GM19238 (cell line): ENCODE measurements around the gene MRE11.
"Not testable (repeated sequence)": the region's sequence is repeated elsewhere in the genome, so short reads cannot be mapped to it uniquely, and the experiment has no call there.

ENCODE experiments used
- DNase-seq: peaks from one replicate; pipeline ENCODE4 v3.0.0; 2011; ENCODE audit warnings: low spot score; ENCODE audit not compliant: insufficient read length

MRE11 gene

DNA sequence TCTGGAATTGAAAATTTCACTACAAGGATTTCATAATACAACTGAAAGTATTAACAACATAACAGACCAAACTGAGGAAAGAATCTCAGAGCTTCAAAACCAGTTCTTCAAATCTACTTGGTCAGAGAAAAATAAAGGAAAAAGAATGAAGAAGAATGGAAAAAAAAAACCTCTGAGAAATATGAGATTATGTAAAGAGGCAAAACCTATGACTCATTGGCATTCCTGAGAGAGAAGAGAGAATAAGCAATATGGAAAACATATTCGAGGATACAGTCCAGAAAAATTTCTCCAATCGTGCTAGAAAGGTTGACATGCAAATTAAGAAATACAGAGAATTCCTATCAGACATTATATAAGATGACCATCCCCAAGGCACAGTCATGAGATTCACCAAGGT, 69.0 kb downstream of the MRE11 start:
- no peak for DNase-seq

DNA sequence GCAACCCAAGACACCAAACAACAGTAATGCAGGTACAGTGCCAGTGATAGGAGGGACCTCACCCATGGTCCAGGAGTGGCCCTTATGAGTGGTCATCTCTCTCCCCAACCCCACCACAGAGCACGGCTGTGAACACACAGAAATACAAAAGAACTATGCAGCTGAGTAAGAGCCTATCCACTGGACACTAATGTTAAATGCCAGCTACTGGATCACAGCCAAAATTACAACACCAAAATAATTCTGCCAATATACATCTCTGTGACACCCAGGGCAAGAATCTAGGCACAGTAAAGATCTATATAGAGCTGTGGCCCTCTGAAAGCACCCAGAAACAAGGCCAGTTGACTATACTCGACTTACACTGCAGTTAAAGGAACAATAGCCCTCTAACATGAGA, 69.6 kb downstream of the MRE11 start:
- DNase-seq: no peak

DNA sequence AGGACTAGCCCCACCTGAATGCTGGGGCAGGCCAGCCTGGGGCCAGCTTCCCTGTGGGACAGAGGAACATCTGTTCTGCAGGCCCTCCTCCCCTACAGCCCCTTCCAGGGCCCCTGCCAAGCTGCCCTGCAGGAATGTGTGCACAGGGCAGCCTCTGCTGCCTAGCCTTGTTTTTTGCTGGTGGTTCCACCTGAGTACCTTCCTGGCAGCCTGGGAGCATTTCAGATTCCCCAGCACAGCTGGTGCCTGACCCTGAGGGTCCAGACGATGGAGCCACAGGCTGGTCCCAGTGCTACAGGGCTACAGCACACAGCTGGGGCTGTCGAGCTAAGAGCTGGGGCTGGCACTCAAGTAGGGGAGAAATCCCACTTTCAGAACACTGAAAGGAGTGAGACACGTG, 70.1 kb downstream of the MRE11 start:
- DNase-seq: no peak

DNA sequence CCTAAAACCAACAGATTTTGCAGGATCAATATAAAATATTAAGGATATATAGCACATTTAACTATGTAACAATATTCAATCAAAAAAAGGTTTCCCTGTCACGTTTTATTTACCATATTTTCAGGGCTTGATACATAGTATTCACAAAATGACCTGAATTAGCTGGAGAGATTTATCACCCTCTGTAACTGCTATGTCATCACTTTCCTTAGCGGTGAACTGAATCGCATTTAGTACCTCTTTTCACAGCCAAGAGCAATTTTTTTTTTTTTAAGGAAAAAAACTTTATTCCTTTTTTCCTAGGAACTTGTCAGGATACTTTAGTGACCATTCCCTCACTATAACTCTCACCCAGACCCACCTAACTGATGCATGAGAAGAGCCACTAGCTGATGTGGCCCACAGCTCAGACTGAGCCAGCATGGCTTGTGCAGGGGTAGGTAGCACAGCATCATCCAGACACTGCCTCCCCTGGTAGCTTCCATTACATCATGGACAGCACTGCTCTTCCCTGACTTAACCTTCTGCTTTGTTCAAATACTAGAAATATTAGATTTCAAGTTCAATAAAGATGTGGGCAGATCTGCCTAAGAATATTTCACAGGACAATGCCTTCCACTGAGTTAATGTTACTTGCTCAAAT, 75.4 kb downstream of the MRE11 start:
- DNase-seq: no peak

DNA sequence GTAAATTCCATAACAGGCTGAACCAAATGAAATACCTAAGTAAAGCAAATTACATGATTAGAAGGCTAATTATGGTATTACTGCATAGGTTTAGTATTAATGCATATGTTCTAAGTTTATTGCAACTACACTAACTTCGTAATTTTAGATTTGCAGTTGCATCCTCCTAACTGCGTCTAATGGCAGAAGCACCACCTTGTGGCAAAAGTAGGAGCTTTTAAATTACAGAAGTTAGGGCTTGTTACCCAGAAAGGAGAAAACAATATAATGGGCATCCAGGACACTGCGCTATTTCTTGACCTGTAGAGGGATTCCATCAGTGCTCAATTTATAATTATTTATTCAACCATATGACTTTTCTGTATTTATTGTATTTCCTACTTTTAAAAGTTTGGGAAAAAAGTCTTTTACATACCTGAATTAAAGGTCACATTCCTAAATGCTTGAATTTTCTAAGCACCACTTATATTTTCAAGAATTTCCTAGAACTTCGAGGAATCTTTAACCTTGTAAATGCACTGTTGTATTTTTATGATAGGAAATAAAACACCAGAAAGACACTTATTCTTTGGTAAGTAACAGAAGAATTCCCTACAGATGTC, 76.2 kb downstream of the MRE11 start:
- no peak for DNase-seq

DNA sequence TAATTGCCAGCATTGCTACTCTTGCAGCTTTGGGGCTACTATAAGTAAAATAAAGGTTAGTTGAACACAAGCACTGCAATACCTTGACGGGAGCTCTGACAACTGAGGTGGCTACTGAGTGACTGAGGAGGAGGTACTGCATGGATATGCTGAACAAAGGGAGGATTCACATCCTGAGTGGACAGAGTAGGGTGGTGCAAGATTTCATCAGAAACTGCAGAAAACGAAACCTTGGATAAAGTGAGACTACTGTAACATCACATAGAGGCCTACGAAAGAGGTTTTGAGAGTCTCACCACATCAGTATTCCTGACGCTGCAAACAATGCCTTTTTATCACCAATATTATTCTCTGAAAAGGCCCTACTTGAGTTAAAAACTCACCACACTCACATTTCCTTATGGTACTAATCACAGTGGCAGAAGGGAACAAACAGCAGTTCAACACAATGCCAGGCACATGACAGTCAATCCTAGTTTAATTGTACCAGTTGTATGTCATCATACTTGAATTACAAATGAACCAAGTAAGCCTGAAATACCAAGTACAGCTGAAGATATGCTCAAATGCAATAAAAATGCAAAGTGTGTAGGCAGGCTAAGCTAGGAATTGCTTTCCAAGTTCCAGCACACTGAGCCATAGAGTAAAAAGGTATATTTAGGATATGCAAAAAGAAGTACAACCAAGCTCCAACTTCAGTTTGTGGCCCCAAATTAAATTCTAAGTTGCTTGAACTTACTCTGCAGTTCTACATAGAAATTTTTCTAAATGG, 88.4 kb downstream of the MRE11 start:
- no peak for DNase-seq

DNA sequence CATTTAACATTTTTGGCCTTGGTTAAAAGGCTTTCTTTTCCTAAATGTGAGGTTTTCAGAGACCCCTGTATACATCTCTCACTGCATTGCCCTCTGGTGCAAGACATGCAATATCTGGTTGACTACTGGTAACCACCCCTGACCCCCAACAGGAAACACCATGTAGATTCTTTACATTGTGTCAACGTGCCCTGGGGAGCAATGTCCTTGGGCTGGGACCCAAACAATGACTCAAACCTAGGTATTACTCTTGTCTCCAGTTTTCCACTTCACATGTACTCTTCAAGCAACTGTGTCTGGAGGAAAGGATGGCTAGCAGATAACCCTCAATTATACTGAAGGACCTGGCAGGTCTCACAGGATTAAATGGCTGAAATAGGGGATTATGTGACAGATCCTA, 91.3 kb downstream of the MRE11 start:
- DNase-seq: no peak

DNA sequence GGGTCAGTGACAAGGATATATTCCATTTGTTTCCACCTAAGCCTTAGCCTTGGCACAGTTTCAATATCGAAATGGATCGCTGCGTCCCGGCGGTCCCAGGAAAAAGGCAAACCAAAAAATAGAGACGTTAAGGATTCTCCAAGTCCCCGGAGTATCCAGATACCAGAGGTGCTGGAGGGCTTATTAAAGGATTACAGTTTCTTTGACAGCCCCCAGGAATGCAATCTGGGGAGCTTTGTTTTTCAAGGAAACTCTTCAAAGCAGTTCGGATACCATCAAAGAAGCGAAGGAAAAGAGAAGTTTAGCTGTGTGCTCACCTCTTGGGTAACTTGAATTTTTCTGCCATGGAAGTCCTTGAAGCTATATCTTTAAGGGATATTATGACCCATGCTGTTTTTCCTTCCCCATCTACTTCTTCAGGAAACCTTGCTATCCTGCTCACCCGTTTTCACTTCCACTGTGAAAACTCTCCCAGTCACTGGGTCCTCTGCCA, 91.8 kb downstream of the MRE11 start:
- DNase-seq: no peak

DNA sequence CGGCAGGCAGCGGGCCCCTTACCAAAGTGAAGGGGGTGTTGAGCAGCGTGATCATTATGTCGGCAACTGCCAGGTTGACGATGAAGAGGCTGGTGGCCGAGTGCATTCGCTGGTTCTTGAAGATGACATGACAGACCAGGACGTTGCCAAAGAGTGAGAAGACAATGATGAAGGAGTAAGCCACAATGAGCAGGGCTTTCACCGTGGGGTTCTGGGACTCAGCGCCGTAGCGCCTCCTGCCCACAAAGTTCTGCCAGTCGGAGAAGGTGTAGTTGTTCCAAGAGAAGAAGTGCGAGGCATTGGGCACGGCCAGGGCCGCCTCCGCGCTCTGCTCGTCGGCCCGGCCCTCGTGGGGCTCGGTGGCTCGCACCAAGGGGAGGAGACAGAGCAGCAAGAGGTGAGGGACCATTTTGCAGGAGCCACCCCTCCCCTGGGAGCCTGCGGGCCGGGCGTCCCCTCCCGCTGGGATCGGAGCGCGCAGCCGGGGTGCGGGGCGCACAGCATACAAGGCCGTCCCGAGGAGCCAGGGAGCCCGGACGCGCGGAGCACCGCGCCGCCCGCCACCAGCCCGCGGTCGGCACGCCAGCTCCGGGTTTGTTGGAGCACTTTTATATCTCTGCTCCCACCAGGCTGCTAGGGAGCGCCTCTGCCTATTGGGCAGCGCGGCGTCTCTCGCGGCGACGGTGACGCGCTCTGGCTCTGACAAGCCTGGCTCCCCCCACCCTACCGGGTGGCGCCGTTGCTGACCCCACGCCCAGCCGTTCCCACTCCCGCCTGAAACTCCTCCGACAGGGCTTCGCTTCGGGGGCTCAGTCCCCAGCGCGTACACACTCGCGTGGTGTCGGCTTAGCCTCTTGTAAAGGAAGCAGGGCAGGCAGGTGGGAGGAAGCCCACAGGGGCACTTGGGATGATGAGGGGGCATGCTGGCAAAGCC, 92.5 kb downstream of the MRE11 start, which contains the start of gene GPR83:
TSS of gene GPR83 (minus strand) at position 581 of the 934 bp plus-strand sequence. CDS start at position 409, 172 bp downstream.
- DNase-seq: no peak

DNA sequence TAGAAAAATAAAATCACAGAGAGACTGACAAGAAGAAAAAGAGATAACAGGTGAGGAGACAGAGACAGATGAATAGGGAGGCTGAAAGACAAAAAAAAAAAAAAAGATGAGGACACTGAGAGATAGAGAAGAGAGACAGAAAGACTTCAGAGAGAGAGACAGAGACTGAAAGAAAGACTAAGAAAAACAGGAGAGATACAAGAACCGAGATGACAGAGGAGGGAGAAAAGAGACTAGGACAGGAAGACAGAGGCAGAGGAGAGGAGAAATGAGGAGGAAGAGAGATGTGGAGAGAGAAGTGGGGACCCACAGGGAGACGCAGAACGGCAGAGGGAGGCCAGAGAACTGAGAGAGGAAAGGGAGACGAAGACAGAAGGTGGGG, 93.2 kb downstream of the MRE11 start:
- DNase-seq: no peak

DNA sequence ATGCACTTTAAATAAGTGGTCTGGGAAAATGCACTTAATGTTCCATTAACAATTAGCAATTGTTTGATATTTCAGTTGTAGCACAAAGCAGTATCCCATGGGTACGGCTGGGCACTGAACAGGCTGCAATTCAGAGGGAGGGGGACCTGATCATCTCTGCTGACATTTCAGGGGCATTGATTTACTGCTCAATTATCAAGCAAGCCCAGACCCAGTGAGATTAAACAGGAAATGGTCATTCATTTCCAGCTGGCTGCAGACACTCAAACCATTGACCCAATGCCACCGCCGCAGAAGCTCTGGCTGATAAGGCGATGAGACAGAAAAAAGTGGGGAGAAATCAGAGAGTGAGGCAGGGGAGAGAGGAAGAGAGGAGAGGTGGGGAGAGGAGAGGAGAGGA, 93.6 kb downstream of the MRE11 start:
- DNase-seq: no peak

DNA sequence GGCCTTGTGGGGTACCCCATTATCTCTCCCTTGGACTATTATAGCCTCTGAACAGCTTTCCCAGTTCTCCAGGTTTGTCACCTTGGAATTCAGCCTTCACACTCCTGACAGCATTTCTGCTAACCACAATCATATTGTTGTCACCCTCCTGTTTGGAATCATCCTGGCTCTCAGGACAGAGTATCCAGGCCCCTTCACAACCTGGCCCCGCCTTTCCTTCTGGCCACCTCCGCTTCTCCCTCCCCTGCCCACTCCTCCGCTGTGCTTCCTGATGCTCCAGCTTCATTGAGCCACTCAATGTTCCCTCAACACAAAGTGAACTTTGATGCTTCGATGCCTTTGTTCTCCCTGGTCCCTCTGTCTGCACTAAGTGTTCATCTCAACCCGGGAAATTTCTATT, 95.5 kb downstream of the MRE11 start:
- no peak for DNase-seq

DNA sequence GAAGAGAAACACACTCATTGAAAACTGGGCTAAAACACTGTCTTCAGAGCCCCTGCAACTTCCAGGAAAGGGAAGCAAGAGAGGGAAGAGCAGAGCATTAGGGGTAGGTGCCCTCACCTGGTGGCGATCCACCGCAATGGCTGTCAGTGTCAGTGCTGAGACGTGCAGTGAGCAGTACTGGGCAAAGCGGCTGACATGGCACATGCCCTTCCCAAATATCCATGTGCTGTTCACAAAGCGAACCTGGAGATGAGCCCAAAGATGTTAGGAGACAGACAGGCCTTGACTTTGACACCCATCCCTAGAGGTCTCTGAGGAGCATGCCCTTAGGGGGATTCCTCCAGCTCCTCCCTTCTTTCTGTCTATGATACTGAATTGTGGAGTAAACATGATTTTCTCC, 97.4 kb downstream of the MRE11 start:
- DNase-seq: no peak

DNA sequence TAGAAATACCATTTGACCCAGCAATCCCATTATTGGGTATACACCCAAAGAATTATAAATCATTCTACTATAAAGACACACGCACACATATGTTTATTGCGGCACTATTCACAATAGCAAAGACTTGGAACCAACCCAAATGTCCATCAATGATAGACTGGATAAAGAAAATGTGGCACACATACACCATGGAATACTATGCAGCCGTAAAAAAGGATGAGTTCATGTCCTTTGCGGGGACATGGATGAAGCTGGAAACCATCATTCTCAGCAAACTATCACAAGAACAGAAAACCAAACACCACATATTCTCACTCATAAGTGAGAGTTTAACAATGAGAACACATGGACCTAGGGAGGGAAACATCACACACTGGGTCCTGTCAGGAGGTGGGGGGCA, 101.7 kb downstream of the MRE11 start:
- DNase-seq: not testable (repeated sequence)

DNA sequence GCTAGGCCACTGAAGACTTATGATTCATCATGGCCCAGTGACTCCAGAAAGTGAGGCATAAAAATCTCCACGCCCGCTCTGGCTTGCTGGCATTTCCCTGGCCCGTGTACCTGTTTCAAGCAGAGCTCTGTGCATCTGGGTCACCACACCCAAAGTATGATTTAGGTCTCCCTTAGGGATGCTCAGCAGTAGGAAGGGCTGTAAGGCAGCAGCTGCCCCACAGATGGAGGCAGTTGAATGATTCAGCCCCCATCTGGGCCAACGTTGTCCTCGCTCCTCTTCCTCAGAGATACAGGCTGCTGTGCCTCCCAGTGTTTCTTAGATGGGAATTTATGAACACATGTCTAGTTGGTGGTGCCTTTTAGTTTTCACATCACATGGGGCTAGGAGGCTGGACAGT, 114.0 kb downstream of the MRE11 start:
- no peak for DNase-seq

DNA sequence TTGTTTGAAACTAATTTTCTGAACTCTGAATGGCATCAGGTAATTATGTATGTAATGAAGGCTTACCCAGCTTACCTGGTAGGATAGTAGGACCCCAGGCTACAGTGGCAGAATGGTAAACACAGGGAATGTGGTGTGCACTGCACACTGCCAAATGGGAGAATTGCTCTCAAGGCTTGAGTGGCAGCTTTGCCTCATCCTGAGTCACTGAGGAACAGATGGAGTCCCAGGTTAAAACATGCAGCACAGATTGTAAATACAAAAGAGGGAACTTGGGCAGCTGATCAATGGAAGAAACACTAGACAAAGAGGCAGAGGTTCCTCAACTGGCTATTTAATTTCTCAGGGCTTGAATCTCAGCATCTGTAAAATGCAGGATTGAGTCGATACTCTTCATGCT, 116.8 kb downstream of the MRE11 start:
- DNase-seq: no peak

DNA sequence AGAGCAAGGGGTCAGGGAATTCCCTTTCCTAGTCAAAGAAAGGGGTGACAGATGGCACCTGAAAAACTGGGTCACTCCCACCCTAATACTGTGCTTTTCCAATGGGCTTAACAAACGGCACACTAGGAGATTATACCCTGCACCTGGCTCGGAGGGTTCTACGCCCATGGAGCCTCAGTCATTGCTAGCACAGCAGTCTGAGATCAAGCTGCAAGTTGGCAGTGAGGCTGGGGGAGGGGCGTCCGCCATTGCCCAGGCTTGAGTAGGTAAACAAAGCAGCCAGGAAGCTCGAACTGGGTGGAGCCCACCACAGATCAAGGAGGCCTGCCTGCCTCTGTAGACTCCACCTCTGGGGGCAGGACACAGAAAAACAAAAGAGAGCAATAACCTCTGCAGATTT, 123.1 kb downstream of the MRE11 start:
- not testable (repeated sequence) for DNase-seq
